Heart left ventricle (tissue), 16 donors: ENCODE measurements around the gene CDV3. TPM values are rescaled to one million over a fixed set of nuclear protein-coding genes. Genes with fewer than 3 reads are reported as not detected.
A peak's percentile ranks its signal among the peaks of the same experiment; 100 is the strongest.

Experiments
- ATAC-seq, 4 donors: fragments of 200-7000 bp; cut with Tn5 transposase; one replicate each; pipeline ENCODE4 v1.9.1; 2020 to 2022; ENCODE audit warnings: moderate library complexity in 4 of 4, mild to moderate bottlenecking in 3 of 4, moderate number of reproducible peaks in 1 of 4
- DNase-seq, 5 donors: peaks; one replicate each; pipeline ENCODE4 v3.0.0-alpha.2; 2020
- H3K27ac ChIP-seq, 12 donors: fragments of 200-600 bp; sonication (generic) in 4 of 12; one replicate each; pipeline versions ENCODE4 v1.5.0 to v1.8.0; 2016 to 2022; ENCODE audit warnings: mild to moderate bottlenecking in 2 of 12
- H3K27me3 ChIP-seq, 9 donors: fragments of 200-600 bp; sonication (generic) in 2 of 9; one replicate each; pipeline versions ENCODE4 v1.5.1 to v1.8.0; 2016 to 2022; ENCODE audit warnings: mild to moderate bottlenecking in 3 of 9
- H3K36me3 ChIP-seq, 9 donors: fragments of 200-600 bp; sonication (generic) in 2 of 9; one replicate each; pipeline versions ENCODE4 v1.5.0 to v1.8.0; 2018 to 2022; ENCODE audit warnings: mild to moderate bottlenecking in 2 of 9
- H3K4me1 ChIP-seq, 12 donors: fragments of 200-600 bp; sonication (generic) in 4 of 12; one replicate each; pipeline versions ENCODE4 v1.5.0 to v1.8.0; 2016 to 2022; ENCODE audit warnings: mild to moderate bottlenecking in 3 of 12
- H3K4me3 ChIP-seq, 12 donors: fragments of 200-600 bp; sonication (generic) in 4 of 12; one replicate each; pipeline versions ENCODE4 v1.5.0 to v1.8.0; 2017 to 2022; ENCODE audit warnings: mild to moderate bottlenecking in 9 of 12, moderate library complexity in 4 of 12
- H3K9me3 ChIP-seq, 12 donors: fragments of 200-600 bp; sonication (generic) in 4 of 12; one replicate each; pipeline versions ENCODE4 v1.5.0 to v1.8.0; 2016 to 2022; ENCODE audit warnings: mild to moderate bottlenecking in 1 of 12
- CTCF ChIP-seq, 12 donors: fragments of 200-600 bp; sonication (generic) in 4 of 12; IDR thresholded peaks; one replicate each; pipeline versions ENCODE4 v1.5.0 to v1.8.0; 2018 to 2022; ENCODE audit warnings: antibody characterized with exemption in 12 of 12, mild to moderate bottlenecking in 5 of 12
- POLR2A ChIP-seq, 2 donors: fragments of 450-650 bp; IDR thresholded peaks; one replicate each; pipeline ENCODE4 v1.6.1; 2017; ENCODE audit warnings: antibody characterized with exemption in 2 of 2, mild to moderate bottlenecking in 2 of 2, moderate library complexity in 2 of 2
- WGBS, 4 donors: extraction: QIAGEN DNeasy Blood & Tissue Kit in 2 of 4; methylation state at CpG; one replicate each; pipeline versions ENCODE4 v1.1.5 to v1.1.7; 2013 to 2018; 5-methylcytosine and 5-hydroxymethylcytosine counted together
- intact Hi-C, 10 donors: fragments of 100-400 bp; cut with DNase I; formaldehyde crosslinking; loops; one replicate each; pipeline versions ENCODE4 v1.11.1 to v1.14.2; 2022
- polyA plus RNA-seq, 2 donors: library from polyadenylated mRNA; stranded (reverse); fragments of 200-250 nt; gene quantifications; one replicate each; pipeline ENCODE4 v1.2.3, GENCODE V29; 2013
- total RNA-seq, 9 donors: library from RNA; depleted of rRNA in 2 of 9; stranded (reverse); fragments of >200 nt in 2 of 9; fragmentation: NEBNext Ultra II Directional in 3 of 9; extraction: Animal tissue kit (Norgen Biotek cat#: 25700) in 3 of 9; gene quantifications; one replicate each; pipeline versions ENCODE4 v1.1.0 to v1.2.4, GENCODE V29; 2016 to 2023
- donor health status: ischemic (EF 13 %, LVEDD 7.1; RV severe dilation, severe dysfunction).
- donor health status: healthy with polysubstance abuse.
- donor health status: DM: no; HTN: yes; CAD: no.
- donor health status: DM: no; HTN: no; CAD: no.
- donor health status: ischemic (EF 25% LVEDD 6.9; RV normal size, moderate dysfunction).
- donor health status: ischemic (EF 25% LVEDD 5.7; RV mildly dilated, moderate dysfunction).
- donor health status: healthy.
- donor health status: DM: yes; HTN: yes; CAD: no.
- donor health status: ischemic (EF 35%, LVEDD 5.7; RV mildly dilated, moderate dysfunction).
- donor health status: nonischemic (EF 11% LVEDD 7.7; RV severe dilation, severe dysfunction).
- donor health status: DM: yes; HTN: yes; CAD: no.
- donor health status: PGD.
- donor health status: ischemic (EF 29% LVEDD 5.4; RV normal size, mild dysfunction).
- donor health status: nonischemic (EF 23%, LVEDD 6.1; RV moderate dilation, normal function).

The CDV3 gene
- total and polyA plus RNA-seq, 11 donors = 30.5 to 221 (median 160) TPM

GRCh38 chr3:133575086-133575485 is 1.6 kb downstream of the CDV3 start:
- WGBS, 4 donors = 33 to 40% (median 38%) methylated on average over 4 of the region's 4 CpGs
- Histone ChIP-seq H3K27ac (peak overlapping the region; percentile 91 to 99 (median 97)), H3K36me3 (peaks cover 0 to 54% (median 50%) of the 10 kb centered on the region in 9 donors), H3K27me3 (no peaks in the 10 kb centered on the region), H3K4me1 (peaks cover 4 to 73% (median 55%) of the 10 kb centered on the region in 12 donors), H3K4me3 (peak overlapping the region; percentile 61 to 96 (median 88)), H3K9me3 (no peaks in the 10 kb centered on the region)
- intact Hi-C loops = loop anchor here in 8 of 10 donors (2.0 to 10.0 kb wide), 5 partner anchors 88 to 852 kb away; partner anchors contain the start of gene NPHP3 (in 5 of the 8)
- TF ChIP-seq CTCF (IDR thresholded peaks at IDR 0.05) (no peak), POLR2A (IDR thresholded peaks at IDR 0.05) (no peak)
- no peak for DNase-seq
- ATAC-seq = no peak

- Histone ChIP-seq H3K9me3 (no peaks in the 10 kb centered on the region), H3K27me3 (no peaks in the 10 kb centered on the region), H3K4me1 (peaks cover 4 to 72% (median 50%) of the 10 kb centered on the region in 12 donors), H3K4me3 (peak overlapping the region in 9 of 12 donors; percentile 78 to 96 (median 90)), H3K36me3 (peaks cover 0 to 65% (median 61%) of the 10 kb centered on the region in 9 donors), H3K27ac (peak overlapping the region in 2 of 12 donors; percentile 91 to 97)
- DNase-seq = no peak
- 14 to 22% (median 15%) methylated on average over 3 of the region's 3 CpGs for WGBS, 4 donors
- TF ChIP-seq POLR2A (IDR thresholded peaks at IDR 0.05) (no peak), CTCF (IDR thresholded peaks at IDR 0.05) (no peak)
- no peak for ATAC-seq
- intact Hi-C loops = loop anchor here in 8 of 10 donors (5.0 to 10.0 kb wide), 4 partner anchors 89 to 851 kb away; partner anchors contain the start of gene NPHP3 (in 4 of the 8)
Measured at GRCh38 chr3:133576169-133576568, 2.7 kb downstream of the CDV3 start.

- no peak for ATAC-seq
- Histone ChIP-seq H3K4me3 (peak overlapping the region in 2 of 12 donors; percentile 2 to 17), H3K9me3 (no peaks in the 10 kb centered on the region), H3K36me3 (peaks cover 3 to 90% (median 86%) of the 10 kb centered on the region in 9 donors), H3K4me1 (peaks cover 4 to 69% (median 50%) of the 10 kb centered on the region in 12 donors), H3K27ac (no peak overlapping the region), H3K27me3 (no peaks in the 10 kb centered on the region)
- DNase-seq = no peak
- intact Hi-C loops = loop anchor here in 8 of 10 donors (5.0 to 10.0 kb wide), 4 partner anchors 91 to 854 kb away; partner anchors contain the start of gene NPHP3 (in 4 of the 8)
- TF ChIP-seq CTCF (IDR thresholded peaks at IDR 0.05) (peak; percentile 21 to 59 (median 43)), POLR2A (IDR thresholded peaks at IDR 0.05) (no peak)
- 0 to 17% (median 6%) methylated on average over 1 of the region's 1 CpG for WGBS, 4 donors
Measured at GRCh38 chr3:133578548-133579191, 5.2 kb downstream of the CDV3 start.

GRCh38 chr3:133583396-133583795 is 9.9 kb downstream of the CDV3 start:
- no peak for TF ChIP-seq CTCF (IDR thresholded peaks at IDR 0.05)
- TF ChIP-seq POLR2A (IDR thresholded peaks at IDR 0.05) = no peak
- ATAC-seq (no peak), DNase-seq (no peak)
- peaks cover 0 to 38% (median 14%) of the 10 kb centered on the region in 12 donors for H3K4me1 ChIP-seq
- 91 to 96% (median 93%) methylated on average over 6 of the region's 6 CpGs for WGBS, 4 donors
- H3K9me3 ChIP-seq = no peaks in the 10 kb centered on the region
- H3K36me3 ChIP-seq = peaks cover 6 to 100% (median 99%) of the 10 kb centered on the region in 9 donors
- intact Hi-C loops = loop anchor here in 1 of 10 donors (10.0 kb wide), 1 partner anchor 61 kb away; no protein-coding TSS in a partner anchor
- H3K4me3 ChIP-seq = no peak overlapping the region
- no peak overlapping the region for H3K27ac ChIP-seq
- no peaks in the 10 kb centered on the region for H3K27me3 ChIP-seq
